ENCODE results near the gene TRIM32.

TRIM32 gene, protein sequence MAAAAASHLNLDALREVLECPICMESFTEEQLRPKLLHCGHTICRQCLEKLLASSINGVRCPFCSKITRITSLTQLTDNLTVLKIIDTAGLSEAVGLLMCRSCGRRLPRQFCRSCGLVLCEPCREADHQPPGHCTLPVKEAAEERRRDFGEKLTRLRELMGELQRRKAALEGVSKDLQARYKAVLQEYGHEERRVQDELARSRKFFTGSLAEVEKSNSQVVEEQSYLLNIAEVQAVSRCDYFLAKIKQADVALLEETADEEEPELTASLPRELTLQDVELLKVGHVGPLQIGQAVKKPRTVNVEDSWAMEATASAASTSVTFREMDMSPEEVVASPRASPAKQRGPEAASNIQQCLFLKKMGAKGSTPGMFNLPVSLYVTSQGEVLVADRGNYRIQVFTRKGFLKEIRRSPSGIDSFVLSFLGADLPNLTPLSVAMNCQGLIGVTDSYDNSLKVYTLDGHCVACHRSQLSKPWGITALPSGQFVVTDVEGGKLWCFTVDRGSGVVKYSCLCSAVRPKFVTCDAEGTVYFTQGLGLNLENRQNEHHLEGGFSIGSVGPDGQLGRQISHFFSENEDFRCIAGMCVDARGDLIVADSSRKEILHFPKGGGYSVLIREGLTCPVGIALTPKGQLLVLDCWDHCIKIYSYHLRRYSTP

DNA sequence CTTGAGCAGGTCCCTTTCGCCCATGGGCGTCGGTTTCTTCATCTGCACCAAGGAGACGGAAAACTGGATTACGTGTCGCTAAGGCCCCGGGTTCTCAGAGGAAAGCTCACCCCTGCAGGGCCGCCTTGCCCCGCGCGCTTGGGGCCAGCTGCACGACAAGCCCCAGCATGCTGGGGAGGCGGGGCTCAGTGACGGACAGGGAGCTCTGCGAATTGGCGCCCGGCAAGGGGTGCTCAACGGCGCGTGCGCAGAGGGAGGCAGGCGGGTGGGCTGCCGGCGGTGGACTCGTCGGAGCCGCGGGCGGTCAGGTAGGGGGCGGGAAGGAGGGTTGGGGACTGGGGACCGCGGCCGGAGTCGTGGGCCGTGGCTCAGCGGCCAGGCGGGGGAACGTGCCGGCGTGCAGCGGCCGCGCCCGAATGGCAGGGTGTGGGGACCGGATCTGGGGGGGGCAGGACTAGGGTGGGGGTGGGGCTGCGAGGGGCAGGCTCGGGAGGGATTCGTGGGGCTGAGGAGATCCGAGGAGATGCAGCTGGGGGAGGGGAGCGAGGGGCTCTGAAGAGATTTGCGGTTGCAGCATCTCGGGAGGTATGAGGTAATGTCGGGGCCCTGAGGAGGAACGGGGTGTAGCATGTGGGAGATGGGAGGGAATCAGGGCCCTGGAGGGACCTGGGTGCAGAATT is at the start of gene TRIM32:
Gene TRIM32 (plus strand): TSS at position 232 of the 680 bp plus-strand sequence. CDS start 10,438 bp downstream, outside the sequence.
- peak; percentile 83 to 92 (median 86) for DNase-seq (ENCODE audit: low read depth in 3 of 3)

DNA sequence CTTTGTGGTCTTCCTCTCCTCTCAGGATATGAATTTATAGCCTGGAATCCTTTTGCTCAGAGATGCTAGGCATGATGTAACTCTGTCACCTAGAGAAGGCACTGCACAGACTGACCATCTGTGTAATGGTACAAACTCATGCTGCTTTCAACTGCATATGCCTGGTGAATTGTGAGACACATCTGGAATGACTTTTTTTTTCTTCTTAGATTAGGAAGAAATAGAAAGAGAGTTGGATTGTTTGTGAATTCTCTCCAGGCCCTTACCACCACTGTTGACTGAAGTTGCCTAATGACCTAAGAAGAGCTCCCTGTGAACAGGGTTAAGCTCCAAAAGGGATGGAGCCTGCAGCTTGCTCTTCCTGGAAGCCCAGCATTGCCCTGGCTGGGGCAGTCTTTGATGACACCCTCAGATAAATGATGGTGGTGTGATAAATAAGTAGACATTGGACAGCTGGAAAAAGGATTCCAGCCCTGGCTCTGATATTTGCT is 47.8 kb upstream of the TRIM32 start:
- DNase-seq (ENCODE audit: low read depth in 3 of 3): no peak

DNA sequence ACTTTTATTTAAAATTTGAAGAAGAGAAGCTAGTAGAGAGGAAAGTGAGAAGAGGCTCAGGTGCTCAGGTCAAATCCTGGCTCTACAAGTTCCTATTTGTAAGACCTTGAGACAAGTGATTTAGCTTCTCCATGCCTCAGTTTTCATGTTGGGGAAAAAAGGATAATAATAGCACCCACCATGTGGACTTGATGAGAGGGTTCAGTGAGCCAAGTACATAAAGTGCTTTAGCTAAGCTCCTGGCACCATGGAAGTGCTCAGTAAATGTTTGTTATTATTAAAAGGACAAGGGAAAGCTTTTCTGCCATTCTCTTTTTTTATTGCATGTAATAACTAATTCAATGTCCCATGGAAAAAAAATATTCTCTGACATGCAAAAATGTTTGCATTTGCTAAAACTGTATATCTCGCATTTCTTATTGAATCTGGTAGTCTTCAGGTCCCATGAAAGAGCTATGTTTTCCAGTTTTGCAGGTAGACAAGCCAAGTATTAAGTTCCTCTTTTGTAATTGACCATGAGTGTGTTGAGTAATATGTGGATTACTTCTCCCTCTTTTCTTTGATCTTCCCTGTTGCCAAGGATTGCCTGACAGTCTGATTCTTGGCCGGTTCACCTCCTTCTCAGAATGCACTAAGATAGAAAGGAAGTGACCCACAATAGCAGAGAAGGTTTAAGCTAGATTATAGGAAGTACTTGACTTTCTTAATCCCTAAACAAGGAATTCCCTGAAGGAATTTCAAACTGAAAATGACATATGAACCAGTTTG is 45.6 kb upstream of the TRIM32 start:
- DNase-seq (ENCODE audit: low read depth in 3 of 3): no peak

DNA sequence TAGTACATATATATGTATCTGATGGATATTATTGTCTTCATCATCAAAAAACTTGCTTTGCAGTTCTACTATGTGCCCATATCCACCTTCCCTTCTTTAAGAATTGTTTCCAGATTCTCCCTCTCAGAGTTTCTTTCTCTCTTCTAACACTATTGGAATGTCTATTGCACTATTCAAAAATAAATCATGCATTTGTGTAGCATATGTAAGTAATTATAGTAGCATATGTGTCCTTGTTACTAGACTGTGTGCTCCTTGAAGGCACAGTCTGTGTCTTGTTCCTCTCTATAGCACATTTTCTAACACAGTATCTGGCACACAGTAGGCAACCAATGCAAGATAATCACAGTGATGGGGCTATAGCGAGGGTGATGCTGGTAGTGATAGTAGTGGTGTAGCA is 43.4 kb upstream of the TRIM32 start:
- DNase-seq (ENCODE audit: low read depth in 3 of 3): no peak

DNA sequence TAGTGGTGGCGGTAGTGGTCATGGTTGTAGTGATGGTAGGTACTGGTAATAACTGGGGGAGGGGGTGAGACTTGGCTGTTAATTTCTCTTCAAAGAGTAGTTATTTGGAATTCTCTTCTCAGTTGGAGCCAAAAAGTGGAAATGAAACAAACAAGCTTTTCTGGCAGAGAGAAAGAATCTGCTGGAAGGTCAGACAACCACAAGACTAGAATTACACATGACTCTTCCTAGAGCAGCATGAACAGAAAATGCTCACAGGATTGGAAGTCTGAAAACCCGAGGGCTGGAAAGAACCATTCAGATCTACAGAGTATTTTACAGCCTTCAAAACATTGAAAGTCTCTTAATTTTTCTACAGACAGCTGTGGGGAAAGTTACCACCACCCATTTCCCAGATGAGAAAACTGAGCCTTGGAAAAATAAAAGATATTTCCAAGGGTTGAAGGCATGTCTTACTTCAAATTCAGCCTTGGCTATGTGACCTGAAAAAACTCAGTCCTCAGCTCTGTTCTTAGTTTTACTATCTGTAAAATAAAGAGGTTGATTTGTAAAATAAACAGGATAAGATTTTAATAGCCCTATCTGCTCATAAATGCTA is 42.9 kb upstream of the TRIM32 start:
- DNase-seq (ENCODE audit: low read depth in 3 of 3): no peak

DNA sequence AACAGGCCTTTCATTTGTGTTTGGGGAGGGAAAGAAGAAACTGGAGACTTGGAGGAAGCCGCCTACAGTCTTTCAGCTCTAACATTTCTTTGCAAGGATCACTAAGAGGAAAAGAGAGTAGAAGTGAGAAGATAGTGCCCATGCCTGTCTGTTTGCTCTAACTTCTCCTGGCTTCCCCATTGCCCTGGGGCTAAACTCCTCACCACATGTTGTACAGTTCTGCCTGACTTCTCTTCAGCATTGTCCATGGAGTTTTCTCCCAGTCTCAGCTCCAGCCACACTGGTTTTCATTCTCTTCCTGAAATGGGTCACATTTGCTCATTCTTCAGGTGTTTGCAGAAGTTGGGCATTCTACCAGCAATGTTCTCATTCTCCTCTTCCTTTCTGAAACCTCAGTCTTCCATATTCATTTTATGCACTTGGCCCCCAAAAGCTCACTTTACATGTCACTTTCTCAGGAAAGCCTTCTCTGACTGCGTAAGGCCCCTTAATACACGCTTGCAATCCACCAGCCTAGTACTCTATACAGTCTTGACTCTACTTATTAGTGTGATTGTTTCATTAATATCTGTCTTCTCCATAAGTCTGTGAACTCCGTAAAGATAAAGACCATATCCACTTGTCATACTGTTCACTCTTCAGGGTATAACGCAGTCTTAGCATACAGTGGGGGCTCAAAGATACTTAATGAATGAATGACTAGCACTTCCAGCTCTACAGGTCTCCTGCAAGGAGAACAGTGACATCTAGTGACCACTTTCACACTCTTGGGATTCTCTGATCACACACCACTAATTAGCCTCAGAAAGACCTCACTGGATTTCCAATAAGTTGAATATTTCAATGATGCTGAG is 40.2 kb upstream of the TRIM32 start:
- no peak for DNase-seq (ENCODE audit: low read depth in 3 of 3)

DNA sequence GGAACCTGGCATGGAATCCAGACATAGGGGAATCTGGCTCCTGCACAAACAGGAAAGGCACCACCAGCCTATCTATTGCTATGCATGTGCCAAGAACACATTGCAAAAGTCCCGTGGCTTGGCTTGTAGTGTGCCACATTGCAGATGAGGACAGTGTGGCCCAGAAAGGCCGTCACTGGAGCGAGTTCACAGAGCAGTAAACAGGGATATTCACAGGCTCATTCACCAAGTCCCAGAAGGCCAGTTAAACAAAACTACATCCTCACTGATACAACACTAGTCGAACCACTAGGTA is 39.6 kb upstream of the TRIM32 start:
- DNase-seq (ENCODE audit: low read depth in 3 of 3): no peak

DNA sequence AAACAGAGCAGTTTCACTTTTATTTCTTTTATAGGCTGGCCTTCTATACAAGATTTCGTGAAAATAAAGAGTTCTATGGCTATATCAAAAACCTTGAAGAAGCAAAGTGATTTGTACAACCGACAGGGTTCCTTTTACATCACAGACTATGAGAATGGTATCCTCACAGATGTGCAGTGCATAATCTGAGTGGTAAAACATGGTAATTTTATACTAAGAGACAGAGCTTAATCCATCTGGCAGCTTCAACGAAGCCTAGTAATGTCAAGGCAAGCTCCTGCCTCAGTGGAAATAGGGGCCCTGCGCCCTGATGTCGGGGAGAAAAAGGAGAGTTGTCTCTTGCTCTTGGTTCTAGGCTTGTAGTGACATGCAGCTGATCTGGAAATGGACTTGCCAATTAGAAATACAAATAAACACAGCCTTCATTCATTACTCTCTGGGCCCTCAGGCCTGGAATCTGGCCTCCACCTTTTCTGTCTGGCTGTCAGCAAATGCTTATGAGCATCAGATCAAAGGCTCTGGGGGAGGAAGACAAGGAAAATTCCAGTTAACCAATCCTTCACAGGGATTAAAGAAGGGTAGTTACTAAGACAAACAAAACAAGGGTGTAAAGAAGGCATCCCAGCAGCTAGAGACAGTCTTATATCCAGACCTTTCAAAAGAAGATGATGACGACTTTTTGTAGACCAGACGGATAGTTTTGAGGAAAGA is 33.6 kb upstream of the TRIM32 start:
- DNase-seq (ENCODE audit: low read depth in 3 of 3): no peak

DNA sequence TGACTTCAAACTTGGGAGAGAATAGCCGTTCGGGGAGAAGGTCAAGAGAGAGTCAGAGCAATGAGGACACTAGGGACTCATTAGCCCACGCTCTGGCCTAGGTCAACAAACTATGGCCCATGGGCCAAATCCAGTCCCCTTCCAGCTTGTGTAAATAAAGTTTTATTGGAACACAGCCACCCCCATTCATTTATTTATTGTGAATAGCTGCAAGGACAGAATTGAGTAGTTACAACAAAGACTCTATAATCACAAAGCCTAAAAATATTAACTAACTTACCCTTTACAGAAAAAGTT is 33.1 kb upstream of the TRIM32 start:
- DNase-seq (ENCODE audit: low read depth in 3 of 3): no peak

DNA sequence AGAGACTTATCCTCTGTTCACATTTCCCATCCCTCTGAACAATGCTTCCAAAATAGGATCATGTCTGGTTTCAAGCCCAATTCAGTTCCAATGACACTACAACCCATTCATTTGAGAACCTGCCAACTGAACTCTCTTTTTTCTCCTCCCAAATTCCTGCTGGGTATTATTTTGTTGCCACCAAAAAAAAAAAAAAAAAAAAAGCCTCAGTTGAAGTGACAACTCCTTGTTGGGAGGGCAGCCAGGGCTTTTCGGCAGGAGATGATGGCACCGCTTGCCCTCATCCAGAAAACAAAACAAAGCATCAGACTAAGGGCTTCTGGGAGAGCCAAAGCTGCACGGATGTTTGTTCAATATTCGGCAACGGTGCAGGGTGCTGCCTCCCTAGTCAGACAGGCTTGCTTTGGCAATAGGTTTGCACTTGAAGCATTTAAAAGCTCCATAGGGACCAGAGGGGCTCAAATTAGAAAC is 30.6 kb upstream of the TRIM32 start:
- DNase-seq (ENCODE audit: low read depth in 3 of 3): no peak

DNA sequence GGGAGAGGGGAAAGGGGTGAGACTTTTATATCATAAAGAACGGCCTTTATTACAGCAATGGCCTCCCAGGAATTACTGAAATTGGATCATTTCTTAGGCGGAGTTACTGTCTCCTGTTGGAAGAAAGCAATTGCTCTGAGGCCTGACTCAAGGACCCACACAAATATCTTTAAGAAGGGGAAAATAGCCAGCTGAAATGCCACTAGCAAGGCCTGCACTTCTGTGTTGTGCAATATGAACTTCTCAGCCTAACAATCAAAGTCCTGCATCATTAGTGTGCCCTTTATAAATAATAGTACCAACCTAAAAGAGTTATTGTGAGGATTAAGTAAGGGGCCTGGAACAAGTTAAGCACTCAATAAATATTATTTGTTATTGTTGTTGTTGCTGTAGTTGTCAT is 30.1 kb upstream of the TRIM32 start:
- DNase-seq (ENCODE audit: low read depth in 3 of 3): no peak

DNA sequence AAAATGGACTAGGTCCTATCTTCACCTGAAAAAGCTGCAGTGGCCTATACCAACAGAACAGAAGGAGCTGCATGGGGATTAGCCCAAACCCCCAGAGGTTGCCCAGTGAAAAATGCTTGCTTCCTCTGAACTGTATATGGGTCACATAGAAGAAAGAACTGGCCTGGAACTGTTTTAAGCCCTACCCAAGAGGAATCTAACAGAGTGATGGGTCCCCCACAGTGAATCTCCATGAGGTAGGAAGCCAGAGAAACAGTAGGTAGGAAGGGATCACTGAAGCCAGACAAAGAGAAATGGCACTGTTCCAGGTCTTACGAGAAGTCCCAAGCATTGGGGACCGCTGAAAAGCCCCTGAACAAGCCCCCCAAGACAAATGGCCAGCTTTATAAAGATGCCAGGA is 28.8 kb upstream of the TRIM32 start:
- DNase-seq (ENCODE audit: low read depth in 3 of 3): no peak

DNA sequence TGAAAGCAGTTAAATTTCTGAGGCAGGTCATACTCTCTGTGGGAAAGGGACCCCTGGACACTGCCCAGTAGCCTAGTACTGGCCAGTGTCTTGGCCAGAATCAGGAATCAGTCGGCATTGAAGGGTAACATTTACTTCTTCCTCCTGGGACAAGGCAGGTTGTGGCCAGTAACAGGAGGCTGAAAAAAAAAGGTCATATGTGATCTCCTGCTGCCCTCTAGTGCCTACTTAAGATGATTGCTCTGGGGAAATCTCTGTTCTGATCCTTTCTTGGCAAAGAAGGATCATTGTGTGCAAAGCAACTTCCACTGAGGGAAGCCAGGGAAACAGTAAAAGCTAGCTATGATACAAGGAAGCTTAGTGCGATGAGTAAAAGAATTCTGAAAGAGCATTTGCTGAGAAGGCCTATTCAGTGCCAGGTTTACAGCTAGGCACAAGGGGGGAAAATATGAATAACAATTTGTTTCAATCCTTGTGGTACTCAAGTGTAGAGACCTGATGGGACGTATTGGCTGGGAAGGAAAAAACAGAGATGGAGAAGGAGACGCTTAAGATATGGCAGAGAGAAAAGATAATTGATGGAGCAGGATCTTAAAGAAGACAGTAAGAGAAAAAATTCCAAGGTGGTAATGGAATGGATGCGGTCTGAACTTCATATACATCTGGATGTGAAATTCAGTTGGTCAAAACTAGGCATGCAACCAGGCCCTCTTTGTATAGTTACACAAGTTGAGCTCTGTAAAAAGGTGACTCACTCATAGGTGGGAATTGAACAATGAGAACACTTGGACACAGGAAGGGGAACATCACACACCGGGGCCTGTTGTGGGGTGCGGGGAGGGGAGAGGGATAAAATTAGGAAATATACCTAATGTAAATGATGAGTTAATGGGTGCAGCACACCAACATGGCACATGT is 25.8 kb upstream of the TRIM32 start:
- no peak for DNase-seq (ENCODE audit: low read depth in 3 of 3)

DNA sequence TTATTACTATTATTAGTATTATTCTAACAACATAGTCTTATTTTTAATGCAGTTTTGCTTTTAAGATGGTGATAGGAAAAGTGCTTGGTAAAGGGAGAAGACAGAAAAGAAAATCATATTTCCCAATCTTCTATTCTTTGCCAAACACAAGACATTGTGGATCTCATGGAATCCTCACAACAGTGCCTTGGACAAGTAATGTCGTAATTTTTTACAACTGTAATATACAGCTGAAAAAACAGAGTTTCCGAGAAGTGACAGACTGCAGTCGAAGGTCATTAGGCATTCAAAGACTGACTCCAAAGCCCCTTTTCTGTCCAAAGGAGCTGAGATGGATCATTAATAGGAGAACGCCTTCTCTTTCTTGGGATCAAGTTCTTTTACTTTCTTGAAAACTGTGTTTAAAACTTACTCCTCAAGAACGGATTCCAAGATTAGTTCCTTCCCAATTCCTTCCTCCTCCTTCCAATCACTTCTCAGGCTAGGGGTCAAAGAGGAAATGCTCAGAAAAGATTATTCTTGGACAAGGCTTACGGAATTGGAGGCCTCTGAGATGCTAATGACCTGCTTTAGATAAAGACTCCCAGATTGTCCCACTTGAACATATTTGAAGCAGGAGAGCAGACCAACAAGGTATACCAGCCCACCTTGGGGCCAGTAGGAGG is 24.3 kb upstream of the TRIM32 start:
- no peak for DNase-seq (ENCODE audit: low read depth in 3 of 3)

DNA sequence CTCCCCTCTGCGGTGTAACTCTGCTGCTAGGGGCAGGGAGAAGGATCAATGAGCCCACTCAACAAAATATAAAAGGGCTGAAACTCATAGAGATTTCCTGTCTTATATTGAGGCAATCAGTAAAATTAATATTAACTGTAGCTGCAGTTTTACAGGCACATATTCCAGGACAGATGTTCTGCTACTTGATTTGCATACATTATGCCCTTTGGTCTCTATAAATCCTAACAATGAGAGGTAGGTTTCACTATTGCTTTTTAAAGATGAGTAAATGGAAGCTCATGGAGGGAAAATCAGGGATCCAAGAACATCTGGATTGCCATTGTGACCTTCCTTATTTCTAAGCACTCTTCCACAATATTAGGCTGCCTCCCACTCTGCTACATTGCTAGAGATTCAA is 23.5 kb upstream of the TRIM32 start:
- no peak for DNase-seq (ENCODE audit: low read depth in 3 of 3)

DNA sequence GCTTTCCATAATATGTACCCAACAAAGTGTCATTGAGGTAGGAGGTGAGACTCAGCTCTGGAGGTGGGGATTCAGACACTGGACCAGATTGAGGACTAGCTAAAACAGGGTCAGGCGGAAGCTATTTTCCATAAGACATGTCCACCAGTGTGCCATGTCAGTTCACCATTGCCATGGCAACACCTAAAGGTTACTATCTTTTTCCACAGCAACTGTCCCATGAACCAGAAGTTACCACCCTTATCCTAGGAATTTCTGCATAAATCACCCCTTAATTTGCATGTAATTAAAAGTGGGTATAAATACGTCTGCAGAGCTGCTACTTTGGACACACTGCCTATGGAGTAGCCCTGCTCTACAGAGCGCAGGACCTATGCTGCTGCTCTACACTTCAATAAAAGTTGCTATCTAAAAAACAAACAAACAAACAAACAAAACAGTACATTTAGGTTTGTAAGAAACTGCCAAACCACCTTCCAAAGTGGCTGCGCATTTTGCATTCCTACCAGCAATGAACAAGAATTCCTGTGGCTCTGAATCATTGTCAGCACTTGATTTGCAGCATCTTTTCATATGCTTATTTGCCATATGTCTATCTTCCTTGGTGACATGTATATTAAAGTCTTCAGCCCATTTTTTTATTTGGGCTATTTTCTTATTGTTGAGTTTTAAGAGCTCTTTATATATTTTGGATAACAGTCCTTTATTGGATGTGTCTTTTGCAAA is 18.0 kb upstream of the TRIM32 start:
- no peak for DNase-seq (ENCODE audit: low read depth in 3 of 3)

DNA sequence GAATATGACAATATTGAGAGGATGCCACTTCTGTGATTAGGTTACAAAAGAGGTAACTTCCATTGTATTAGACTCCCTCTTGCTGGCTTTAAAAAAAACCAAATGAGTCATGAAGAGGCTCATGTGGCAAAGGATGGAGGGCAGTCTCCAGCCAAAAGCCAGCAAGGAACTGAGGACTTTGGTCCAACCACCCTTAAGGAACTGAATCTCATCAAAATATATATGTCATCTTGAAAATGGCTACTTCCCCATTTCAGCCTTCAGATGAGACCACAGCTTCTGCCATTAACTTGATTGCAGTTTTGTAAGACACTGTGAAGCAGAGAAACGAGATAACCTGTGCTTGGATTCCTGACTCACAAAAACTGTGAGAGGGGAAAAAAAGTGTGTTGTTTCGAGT is 15.5 kb upstream of the TRIM32 start:
- DNase-seq (ENCODE audit: low read depth in 3 of 3): no peak

DNA sequence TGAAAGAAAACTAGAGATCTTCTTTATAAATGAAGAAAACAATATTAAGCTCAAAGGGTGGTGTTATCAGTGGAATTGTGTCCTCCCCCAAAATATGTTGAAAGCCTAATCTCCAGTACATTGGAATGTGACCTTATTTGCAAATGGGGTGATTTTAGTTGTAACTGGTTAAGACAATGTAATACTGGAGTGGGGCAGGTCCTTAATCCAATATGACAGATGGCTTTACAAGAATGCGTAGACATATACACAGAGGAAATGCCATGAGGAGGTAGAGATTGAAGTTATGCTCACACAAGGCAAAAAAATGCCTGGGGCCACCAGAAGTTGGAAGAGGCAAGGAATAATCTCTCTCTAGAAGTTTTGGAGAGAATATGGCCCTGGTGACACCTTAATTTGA is 13.7 kb upstream of the TRIM32 start:
- no peak for DNase-seq (ENCODE audit: low read depth in 3 of 3)

All from stimulated activated CD4-positive, alpha-beta T cell treated with anti-CD3 and anti-CD28 coated beads, TNF-alpha, amount 100 ng/mL, for 48 hours (primary cell).